Natural killer cell (primary cell): ENCODE results near the gene TP53RK. TPM values are rescaled to one million over a fixed set of nuclear protein-coding genes. Genes with fewer than 3 reads are reported as not detected.

ENCODE experiments used
- ATAC-seq, 3 donors: fragments of 150-1000 bp in 2 of 3; fragments of 200-7000 bp in 1 of 3; cut with Tn5 transposase; 1 replicate in 1 of 3; 2 replicates in 2 of 3; pipeline ENCODE4 v1.10.0; 2021; ENCODE audit warnings: mild to moderate bottlenecking in 2 of 3, moderate library complexity in 2 of 3
- DNase-seq, 2 donors: peaks; one replicate each; pipeline versions ENCODE4 v3.0.0 to v3.0.0-alpha.2; 2013 to 2021; ENCODE audit warnings: mixed read lengths in 1 of 2
- H3K27ac ChIP-seq: one replicate; pipeline ENCODE4 v1.5.1; 2013; ENCODE audit warnings: mild to moderate bottlenecking, low read length
- H3K27me3 ChIP-seq: one replicate; pipeline ENCODE4 v1.6.1; 2013; ENCODE audit warnings: low read length; ENCODE audit not compliant: control insufficient read depth, insufficient read depth
- H3K36me3 ChIP-seq: one replicate; pipeline ENCODE4 v1.6.1; 2013; ENCODE audit warnings: low read length; ENCODE audit not compliant: control insufficient read depth, insufficient read depth
- H3K4me1 ChIP-seq: one replicate; pipeline ENCODE4 v1.6.1; 2013; ENCODE audit warnings: low read length; ENCODE audit not compliant: control insufficient read depth, insufficient read depth
- H3K4me3 ChIP-seq: one replicate; pipeline ENCODE4 v1.5.1; 2013; ENCODE audit warnings: low read length
- H3K9me3 ChIP-seq: one replicate; pipeline ENCODE4 v1.6.1; 2013; ENCODE audit warnings: low read length; ENCODE audit not compliant: control insufficient read depth, insufficient read depth
- H3K27ac Mint-ChIP-seq, 2 donors: one replicate each; pipeline ENCODE4 v1.8.0; 2022; ENCODE audit warnings: mild to moderate bottlenecking in 2 of 2, mixed read lengths in 2 of 2, moderate library complexity in 1 of 2
- H3K27me3 Mint-ChIP-seq, 2 donors: one replicate each; pipeline ENCODE4 v1.8.0; 2022; ENCODE audit warnings: low read depth in 2 of 2, mixed read lengths in 2 of 2
- H3K36me3 Mint-ChIP-seq: one replicate; pipeline ENCODE4 v1.8.0; 2022; ENCODE audit warnings: mixed read lengths
- H3K4me1 Mint-ChIP-seq, 2 donors: one replicate each; pipeline ENCODE4 v1.8.0; 2022; ENCODE audit warnings: mixed read lengths in 2 of 2
- H3K4me3 Mint-ChIP-seq: one replicate; pipeline ENCODE4 v1.8.0; 2022; ENCODE audit warnings: mild to moderate bottlenecking, moderate library complexity, mixed read lengths
- H3K9me3 Mint-ChIP-seq, 2 donors: one replicate each; pipeline ENCODE4 v1.8.0; 2022; ENCODE audit warnings: mixed read lengths in 2 of 2
- CTCF ChIP-seq: fragments of 200-600 bp; IDR thresholded peaks from one replicate; pipeline ENCODE4 v1.8.0; 2022; ENCODE audit warnings: antibody characterized with exemption
- WGBS: methylation state at CpG from one replicate; pipeline ENCODE4 v1.1.7; 2013; ENCODE audit warnings: missing lambda C conversion rate; ENCODE audit not compliant: insufficient coverage; 5-methylcytosine and 5-hydroxymethylcytosine counted together
- intact Hi-C: fragments of 100-400 bp; cut with micrococcal nuclease; formaldehyde crosslinking; loops from one replicate; pipeline ENCODE4 v1.14.2; 2022
- total RNA-seq, 4 donors: library from RNA; stranded (reverse); fragments of 120-200 nt in 1 of 4; gene quantifications; one replicate each; pipeline versions ENCODE4 v1.2.3 to v1.2.4, GENCODE V29; 2013 to 2022

Gene TP53RK
- total RNA-seq, 3 donors from 2014 or later (not counting 1 experiment from before 2014, with no cell fraction given) = 5.0 to 10.4 (median 7.8) TPM

- 86% methylated on average over 3 of the region's 3 CpGs for WGBS
- Histone ChIP-seq H3K27me3 (peaks cover 13% of the 10 kb centered on the region), H3K9me3 (no peaks in the 10 kb centered on the region), H3K4me1 (no peaks in the 10 kb centered on the region), H3K4me3 (no peak overlapping the region), H3K36me3 (no peaks in the 10 kb centered on the region), H3K27ac (no peak overlapping the region)
- DNase-seq (no peak), ATAC-seq (no peak)
- H3K27me3 Mint-ChIP-seq = peaks cover 33 to 47% of the 10 kb centered on the region in 2 donors
- intact Hi-C loops = no loop called here
- H3K27ac Mint-ChIP-seq = no peak overlapping the region
- H3K36me3 Mint-ChIP-seq = peaks cover 8% of the 10 kb centered on the region
- no peaks in the 10 kb centered on the region for H3K9me3 Mint-ChIP-seq
- peaks cover 0 to 5% of the 10 kb centered on the region in 2 donors for H3K4me1 Mint-ChIP-seq
- no peak for TF ChIP-seq CTCF
- H3K4me3 Mint-ChIP-seq = no peak overlapping the region
Observed at GRCh38 chr20:46649650-46649949, 39.6 kb downstream of the TP53RK start.

GRCh38 chr20:46648903-46649649 is 40.2 kb downstream of the TP53RK start:
- no peak for ATAC-seq
- intact Hi-C loops = no loop called here
- 72% methylated on average over 8 of the region's 8 CpGs for WGBS
- TF ChIP-seq CTCF = no peak
- peaks cover 13% of the 10 kb centered on the region for H3K27me3 ChIP-seq
- H3K4me1 ChIP-seq = no peaks in the 10 kb centered on the region
- Mint-ChIP-seq H3K9me3 (no peaks in the 10 kb centered on the region), H3K36me3 (peaks cover 8% of the 10 kb centered on the region), H3K27ac (no peak overlapping the region), H3K27me3 (peaks cover 33 to 45% of the 10 kb centered on the region in 2 donors), H3K4me3 (no peak overlapping the region), H3K4me1 (peaks cover 0 to 5% of the 10 kb centered on the region in 2 donors)
- DNase-seq = no peak
- no peaks in the 10 kb centered on the region for H3K9me3 ChIP-seq
- no peaks in the 10 kb centered on the region for H3K36me3 ChIP-seq
- H3K27ac ChIP-seq = no peak overlapping the region
- H3K4me3 ChIP-seq = no peak overlapping the region

- Mint-ChIP-seq H3K36me3 (peaks cover 8% of the 10 kb centered on the region), H3K27ac (no peak overlapping the region), H3K27me3 (peaks cover 25 to 29% of the 10 kb centered on the region in 2 donors), H3K4me1 (peaks cover 0 to 5% of the 10 kb centered on the region in 2 donors), H3K4me3 (no peak overlapping the region), H3K9me3 (no peaks in the 10 kb centered on the region)
- Histone ChIP-seq H3K9me3 (no peaks in the 10 kb centered on the region), H3K27me3 (peaks cover 6% of the 10 kb centered on the region), H3K36me3 (no peaks in the 10 kb centered on the region), H3K27ac (no peak overlapping the region), H3K4me3 (no peak overlapping the region), H3K4me1 (no peaks in the 10 kb centered on the region)
- intact Hi-C loops = no loop called here
- no peak for ATAC-seq
- 65% methylated on average over 4 of the region's 4 CpGs for WGBS
- no peak for TF ChIP-seq CTCF
- no peak for DNase-seq
Observed at GRCh38 chr20:46647469-46647868, 41.8 kb downstream of the TP53RK start.
